Measurements from ENCODE around the gene CCNL2. TPM values are rescaled to one million over a fixed set of nuclear protein-coding genes. Genes with fewer than 3 reads are reported as not detected.

Gene CCNL2
- total RNA-seq, 3 donors from 2014 or later: 123 to 172 (median 151) TPM

DNA sequence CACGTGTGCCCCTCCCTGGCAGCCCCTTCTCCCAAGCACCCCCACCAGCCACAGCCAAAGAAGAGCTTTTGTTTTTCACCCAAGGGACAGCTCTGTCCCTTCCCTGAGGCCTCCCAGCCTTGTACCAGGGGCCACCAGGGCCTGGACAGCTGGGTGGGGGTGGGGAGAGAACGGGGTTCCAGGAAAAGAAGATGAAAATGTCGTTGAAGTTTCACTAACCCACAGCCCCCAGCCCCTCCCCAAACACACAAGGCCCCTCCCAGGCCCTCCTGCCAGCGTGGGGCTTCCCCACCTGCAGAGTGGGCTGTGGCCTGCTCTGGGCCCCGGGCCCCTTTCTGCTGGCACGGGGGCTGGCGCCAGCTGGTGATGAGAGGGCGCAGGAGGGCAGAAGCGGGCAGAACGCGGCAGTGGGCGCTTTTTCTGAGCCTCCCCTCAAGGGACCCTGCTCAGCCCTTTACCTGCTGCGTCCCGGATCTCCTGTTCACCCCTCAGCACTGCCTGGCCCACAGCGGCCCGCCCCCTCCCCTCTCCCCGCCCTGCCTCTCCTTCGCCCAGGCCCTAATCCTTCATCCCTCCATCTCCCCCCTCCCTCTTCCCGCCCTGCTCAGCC is 27.5 kb upstream of the CCNL2 start:
- intact Hi-C loops (cut with DNase I, micrococcal nuclease): no loop called here
- TF ChIP-seq, protein P1, sequence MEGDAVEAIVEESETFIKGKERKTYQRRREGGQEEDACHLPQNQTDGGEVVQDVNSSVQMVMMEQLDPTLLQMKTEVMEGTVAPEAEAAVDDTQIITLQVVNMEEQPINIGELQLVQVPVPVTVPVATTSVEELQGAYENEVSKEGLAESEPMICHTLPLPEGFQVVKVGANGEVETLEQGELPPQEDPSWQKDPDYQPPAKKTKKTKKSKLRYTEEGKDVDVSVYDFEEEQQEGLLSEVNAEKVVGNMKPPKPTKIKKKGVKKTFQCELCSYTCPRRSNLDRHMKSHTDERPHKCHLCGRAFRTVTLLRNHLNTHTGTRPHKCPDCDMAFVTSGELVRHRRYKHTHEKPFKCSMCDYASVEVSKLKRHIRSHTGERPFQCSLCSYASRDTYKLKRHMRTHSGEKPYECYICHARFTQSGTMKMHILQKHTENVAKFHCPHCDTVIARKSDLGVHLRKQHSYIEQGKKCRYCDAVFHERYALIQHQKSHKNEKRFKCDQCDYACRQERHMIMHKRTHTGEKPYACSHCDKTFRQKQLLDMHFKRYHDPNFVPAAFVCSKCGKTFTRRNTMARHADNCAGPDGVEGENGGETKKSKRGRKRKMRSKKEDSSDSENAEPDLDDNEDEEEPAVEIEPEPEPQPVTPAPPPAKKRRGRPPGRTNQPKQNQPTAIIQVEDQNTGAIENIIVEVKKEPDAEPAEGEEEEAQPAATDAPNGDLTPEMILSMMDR (IDR thresholded peaks at IDR 0.05): no peak
- no peak overlapping the region for H3K4me3 ChIP-seq
- no peak for ATAC-seq
- H3K9me3 ChIP-seq: no peaks in the 10 kb centered on the region
- H3K4me1 ChIP-seq (ENCODE audit: low read depth): peaks cover 9% of the 10 kb centered on the region
- peak in 1 of 3 donors; percentile 22 for DNase-seq
- H3K36me3 ChIP-seq (ENCODE audit: low read depth): no peaks in the 10 kb centered on the region

DNA sequence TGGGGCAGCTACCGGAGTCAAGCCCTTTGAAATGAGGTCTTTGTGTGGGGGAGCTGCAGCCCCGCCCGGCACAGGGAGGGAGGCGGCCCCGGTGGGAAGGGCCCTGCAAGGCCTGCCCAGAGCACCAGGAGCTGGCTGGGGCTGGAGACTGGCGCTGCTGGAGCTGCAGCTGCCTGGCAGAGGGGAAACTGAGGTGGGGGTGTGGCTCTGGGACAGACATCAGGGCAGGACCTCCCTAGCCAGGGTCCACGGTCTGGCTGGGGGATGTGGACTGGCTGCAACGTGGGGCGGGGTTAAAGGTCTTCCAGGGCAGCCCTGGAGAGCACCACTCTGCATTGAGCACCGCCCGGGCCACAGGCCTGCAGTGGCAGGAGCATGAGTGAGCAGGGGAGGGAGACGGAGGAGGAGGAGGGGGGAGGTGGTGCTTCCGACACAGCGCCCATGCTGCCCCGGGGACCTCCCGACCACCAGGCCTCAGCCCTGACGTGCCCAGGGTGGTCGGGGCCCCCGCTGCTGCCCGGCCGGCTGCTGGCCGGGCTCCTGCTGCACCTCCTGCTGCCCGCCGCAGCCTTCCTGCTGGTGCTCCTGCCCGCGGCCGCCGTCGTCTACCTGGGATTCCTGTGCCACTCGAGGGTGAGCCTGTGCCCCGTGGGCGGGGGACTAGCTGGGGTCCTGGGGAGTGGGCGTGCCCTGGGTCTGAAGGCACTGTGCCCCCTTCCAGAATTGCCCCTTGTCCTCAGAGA is 26.8 kb upstream of the CCNL2 start:
- intact Hi-C loops (cut with DNase I, micrococcal nuclease): no loop called here
- ATAC-seq (peak; percentile 10), DNase-seq (peak in 1 of 3 donors; percentile 50)
- TF ChIP-seq, protein P1 (IDR thresholded peaks at IDR 0.05): no peak
- Histone ChIP-seq H3K4me3 (no peak overlapping the region), H3K9me3 (no peaks in the 10 kb centered on the region), H3K4me1 (ENCODE audit: low read depth) (peaks cover 5% of the 10 kb centered on the region), H3K36me3 (ENCODE audit: low read depth) (no peaks in the 10 kb centered on the region)

DNA sequence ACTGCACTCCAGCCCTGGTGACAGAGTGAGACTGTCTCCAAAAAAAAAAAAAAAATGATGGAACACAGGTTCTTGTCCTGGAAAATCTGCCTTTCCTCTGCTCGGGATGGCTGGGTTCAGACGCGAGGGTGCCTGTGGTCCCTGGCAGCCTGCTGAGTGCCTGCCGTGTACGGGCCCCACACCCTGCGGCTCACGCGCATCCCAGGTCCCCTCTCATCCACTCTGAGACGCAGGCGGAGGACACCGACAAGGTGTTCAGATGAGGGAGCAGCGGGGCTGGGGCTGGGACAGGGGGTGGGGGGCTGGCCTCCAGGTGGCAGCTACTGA is 26.3 kb upstream of the CCNL2 start:
- Histone ChIP-seq H3K36me3 (ENCODE audit: low read depth) (no peaks in the 10 kb centered on the region), H3K4me3 (no peak overlapping the region), H3K9me3 (no peaks in the 10 kb centered on the region), H3K4me1 (ENCODE audit: low read depth) (peaks cover 10% of the 10 kb centered on the region)
- TF ChIP-seq, protein P1 (IDR thresholded peaks at IDR 0.05): no peak
- DNase-seq: peak in 1 of 3 donors; percentile 46
- intact Hi-C loops (cut with DNase I, micrococcal nuclease): no loop called here
- no peak for ATAC-seq

DNA sequence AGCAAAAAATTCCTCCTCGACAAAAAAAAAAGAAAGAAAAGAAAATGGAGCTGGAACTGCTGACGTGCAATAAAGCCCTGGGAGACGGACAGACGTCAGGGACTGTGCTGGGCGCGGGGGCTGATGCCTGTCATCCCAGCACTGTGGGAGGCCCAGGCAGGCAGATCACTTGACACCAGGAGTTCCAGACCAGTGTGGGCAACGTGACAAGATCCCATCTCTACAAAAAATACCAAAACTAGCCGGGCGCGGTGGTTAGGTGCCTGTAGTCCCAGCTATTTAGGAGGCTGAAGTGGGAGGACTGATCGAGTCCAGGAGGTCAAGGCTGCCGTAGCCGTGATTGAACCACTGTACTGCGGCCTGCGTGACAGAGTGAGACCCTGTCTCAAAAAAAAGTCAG is 25.6 kb upstream of the CCNL2 start:
- DNase-seq (peak in 1 of 3 donors; percentile 36), ATAC-seq (no peak)
- H3K4me3 ChIP-seq: no peak overlapping the region
- H3K4me1 ChIP-seq (ENCODE audit: low read depth): peaks cover 9% of the 10 kb centered on the region
- intact Hi-C loops (cut with DNase I, micrococcal nuclease): no loop called here
- no peaks in the 10 kb centered on the region for H3K36me3 ChIP-seq (ENCODE audit: low read depth)
- no peaks in the 10 kb centered on the region for H3K9me3 ChIP-seq
- TF ChIP-seq, protein P1 (IDR thresholded peaks at IDR 0.05): no peak

DNA sequence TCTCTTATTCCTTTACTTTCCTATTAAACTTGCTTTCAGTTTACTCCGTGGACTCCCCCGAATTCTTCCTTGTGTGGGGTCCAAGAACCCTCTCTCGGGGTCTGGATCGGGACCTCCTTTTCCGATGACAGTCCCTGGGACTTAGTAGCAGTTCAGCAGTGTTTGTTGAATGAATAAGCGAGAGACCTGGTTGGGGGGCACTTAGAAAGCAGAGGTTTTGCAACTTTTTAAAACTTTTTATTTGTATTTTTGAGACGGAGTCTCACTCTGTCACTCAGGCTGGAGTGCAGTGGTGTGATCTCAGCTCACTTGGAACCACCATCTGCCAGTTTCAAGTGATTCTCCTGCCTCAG is 24.1 kb upstream of the CCNL2 start:
- intact Hi-C loops (cut with DNase I, micrococcal nuclease): no loop called here
- no peaks in the 10 kb centered on the region for H3K9me3 ChIP-seq
- ATAC-seq (no peak), DNase-seq (no peak)
- H3K36me3 ChIP-seq (ENCODE audit: low read depth): no peaks in the 10 kb centered on the region
- H3K4me1 ChIP-seq (ENCODE audit: low read depth): peaks cover 6% of the 10 kb centered on the region
- TF ChIP-seq, protein P1 (IDR thresholded peaks at IDR 0.05): no peak
- H3K4me3 ChIP-seq: no peak overlapping the region

Measured in mucosa of descending colon (tissue), 3 donors.